KG1 (cell line): Measurements from ENCODE around the gene ERCC2.
"Not testable (repeated sequence)": the region's sequence is repeated elsewhere in the genome, so short reads cannot be mapped to it uniquely, and the experiment has no call there.

ENCODE experiments used
- DNase-seq: peaks from one replicate; lab custom pipeline; 2025; lab: John Stamatoyannopoulos, UW

Gene ERCC2

GRCh38 chr19:45370410-45371204 lies at the start of gene ERCC2:
TSS of gene ERCC2 (minus strand) at chr19:45370573. CDS start at chr19:45370540, 33 bp downstream.
- peak; percentile 96 for DNase-seq

- no peak for DNase-seq
Measured at GRCh38 chr19:45419895-45420294, 49.5 kb upstream of the ERCC2 start.

- peak; percentile 72 for DNase-seq
Measured at GRCh38 chr19:45419396-45419795, 49.0 kb upstream of the ERCC2 start.

- no peak for DNase-seq
Measured at GRCh38 chr19:45418802-45419201, 48.4 kb upstream of the ERCC2 start.

- no peak for DNase-seq
Measured at GRCh38 chr19:45417151-45417550, 46.8 kb upstream of the ERCC2 start.

GRCh38 chr19:45414468-45414867 lies 44.1 kb upstream of the ERCC2 start:
- DNase-seq = no peak

GRCh38 chr19:45413497-45413896 lies 43.1 kb upstream of the ERCC2 start:
- no peak for DNase-seq

GRCh38 chr19:45410330-45410729 lies 40.0 kb upstream of the ERCC2 start:
- DNase-seq = not testable (repeated sequence)

- no peak for DNase-seq
Measured at GRCh38 chr19:45409557-45409920, 39.2 kb upstream of the ERCC2 start.

- DNase-seq = no peak
Measured at GRCh38 chr19:45408830-45409556, 38.6 kb upstream of the ERCC2 start.

- no peak for DNase-seq
Measured at GRCh38 chr19:45408121-45408520, 37.7 kb upstream of the ERCC2 start.

- DNase-seq = not testable (repeated sequence)
Measured at GRCh38 chr19:45407585-45407984, 37.2 kb upstream of the ERCC2 start.

GRCh38 chr19:45407091-45407375 lies 36.7 kb upstream of the ERCC2 start:
- DNase-seq = no peak

- peak; percentile 99 for DNase-seq
Measured at GRCh38 chr19:45406226-45407090, 36.1 kb upstream of the ERCC2 start, which contains the start of gene POLR1G. TSS of gene POLR1G (plus strand) at chr19:45406644. CDS start at chr19:45406697, 53 bp downstream.

GRCh38 chr19:45405435-45406225 lies 35.3 kb upstream of the ERCC2 start:
- peak; percentile 99 for DNase-seq

- no peak for DNase-seq
Measured at GRCh38 chr19:45404557-45405434, 34.4 kb upstream of the ERCC2 start, which contains the start of gene PPP1R13L. TSS of gene PPP1R13L (minus strand) at chr19:45405069. CDS start at chr19:45398318, 6,751 bp downstream.

- DNase-seq = peak; percentile 47
Measured at GRCh38 chr19:45403781-45404556, 33.6 kb upstream of the ERCC2 start.

- no peak for DNase-seq
Measured at GRCh38 chr19:45403272-45403671, 32.9 kb upstream of the ERCC2 start.

GRCh38 chr19:45402298-45403061 lies 32.1 kb upstream of the ERCC2 start:
- no peak for DNase-seq
